T-helper 1 cell treated with Interleukin-12 subunit alpha and Interleukin-12 subunit beta and Interleukin-4 antibody, amounts not matched to agents 30 μg/mL and 1 μg/mL, for 36 hours (primary cell): Measurements from ENCODE around the gene RPN2.

Experiments used
- H3K27ac Mint-ChIP-seq: one replicate; pipeline ENCODE4 v1.8.0; 2021; ENCODE audit warnings: mild to moderate bottlenecking, mixed read lengths
- H3K27me3 Mint-ChIP-seq: one replicate; pipeline ENCODE4 v1.8.0; 2021; ENCODE audit warnings: low read depth, mixed read lengths
- H3K36me3 Mint-ChIP-seq: one replicate; pipeline ENCODE4 v1.8.0; 2021; ENCODE audit warnings: low read depth, mixed read lengths
- H3K4me1 Mint-ChIP-seq: one replicate; pipeline ENCODE4 v1.8.0; 2021; ENCODE audit warnings: low read depth, mixed read lengths
- H3K4me3 Mint-ChIP-seq: one replicate; pipeline ENCODE4 v1.8.0; 2021; ENCODE audit warnings: mild to moderate bottlenecking, moderate library complexity, mixed read lengths
- H3K9me3 Mint-ChIP-seq: one replicate; pipeline ENCODE4 v1.8.0; 2021; ENCODE audit warnings: mixed read lengths

RPN2 gene

GRCh38 chr20:37218976-37219375 lies 39.8 kb downstream of the RPN2 start:
- H3K9me3 Mint-ChIP-seq, result no peaks in the 10 kb centered on the region
- H3K27me3 Mint-ChIP-seq, result no peaks in the 10 kb centered on the region
- no peak overlapping the region for H3K27ac Mint-ChIP-seq
- peaks cover 6% of the 10 kb centered on the region for H3K4me1 Mint-ChIP-seq
- no peak overlapping the region for H3K4me3 Mint-ChIP-seq
- peaks cover 25% of the 10 kb centered on the region for H3K36me3 Mint-ChIP-seq

GRCh38 chr20:37219751-37220668 lies 40.9 kb downstream of the RPN2 start:
- peaks cover 26% of the 10 kb centered on the region for H3K36me3 Mint-ChIP-seq
- H3K27me3 Mint-ChIP-seq, result no peaks in the 10 kb centered on the region
- H3K4me1 Mint-ChIP-seq, result peaks cover 6% of the 10 kb centered on the region
- H3K4me3 Mint-ChIP-seq, result no peak overlapping the region
- no peaks in the 10 kb centered on the region for H3K9me3 Mint-ChIP-seq
- no peak overlapping the region for H3K27ac Mint-ChIP-seq

GRCh38 chr20:37220731-37221130 lies 41.6 kb downstream of the RPN2 start:
- H3K4me3 Mint-ChIP-seq, result no peak overlapping the region
- H3K27ac Mint-ChIP-seq, result no peak overlapping the region

GRCh38 chr20:37222086-37222485 lies 43.0 kb downstream of the RPN2 start:
- Mint-ChIP-seq H3K4me1 (peaks cover 6% of the 10 kb centered on the region), H3K27me3 (no peaks in the 10 kb centered on the region), H3K27ac (no peak overlapping the region), H3K4me3 (no peak overlapping the region), H3K9me3 (no peaks in the 10 kb centered on the region), H3K36me3 (peaks cover 38% of the 10 kb centered on the region)

More at GRCh38 chr20:37220731-37221130, 41.6 kb downstream of the RPN2 start:
- Mint-ChIP-seq H3K9me3 (no peaks in the 10 kb centered on the region), H3K27me3 (no peaks in the 10 kb centered on the region), H3K4me1 (peaks cover 6% of the 10 kb centered on the region), H3K36me3 (peaks cover 29% of the 10 kb centered on the region)

GRCh38 chr20:37223053-37223452 lies 43.9 kb downstream of the RPN2 start:
- Mint-ChIP-seq H3K27me3 (no peaks in the 10 kb centered on the region), H3K4me3 (no peak overlapping the region), H3K4me1 (peaks cover 6% of the 10 kb centered on the region), H3K9me3 (no peaks in the 10 kb centered on the region), H3K36me3 (peaks cover 38% of the 10 kb centered on the region), H3K27ac (peak overlapping the region; percentile 34)

- peaks cover 43% of the 10 kb centered on the region for H3K36me3 Mint-ChIP-seq
Observed at GRCh38 chr20:37225146-37225545, 46.0 kb downstream of the RPN2 start.

DNA sequence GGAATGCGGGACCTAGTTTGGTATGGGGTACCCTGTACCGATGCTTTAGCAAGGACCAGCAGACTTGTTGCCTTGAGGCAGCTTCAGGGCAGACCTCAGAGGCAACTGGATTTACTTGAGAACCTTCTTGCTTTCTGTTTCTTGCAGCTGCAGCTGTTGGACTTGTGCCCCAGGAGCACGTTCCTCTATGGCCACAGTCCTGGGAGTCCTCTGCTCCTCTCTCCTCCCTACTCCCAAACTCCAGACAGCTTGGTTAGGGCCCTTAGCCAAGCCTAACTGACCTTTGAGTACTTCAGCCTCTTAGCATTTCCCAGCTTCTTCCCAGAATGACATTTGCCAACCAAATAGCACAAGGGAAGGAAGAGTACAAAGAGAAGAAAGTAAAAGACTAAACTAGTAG lies 47.8 kb downstream of the RPN2 start:
- Mint-ChIP-seq H3K9me3 (no peaks in the 10 kb centered on the region), H3K27ac (no peak overlapping the region), H3K4me1 (peaks cover 3% of the 10 kb centered on the region), H3K36me3 (peaks cover 56% of the 10 kb centered on the region), H3K4me3 (no peak overlapping the region), H3K27me3 (no peaks in the 10 kb centered on the region)

More at GRCh38 chr20:37225146-37225545, 46.0 kb downstream of the RPN2 start:
- Mint-ChIP-seq H3K4me1 (peaks cover 4% of the 10 kb centered on the region), H3K27ac (no peak overlapping the region), H3K9me3 (no peaks in the 10 kb centered on the region), H3K4me3 (no peak overlapping the region), H3K27me3 (no peaks in the 10 kb centered on the region)

DNA sequence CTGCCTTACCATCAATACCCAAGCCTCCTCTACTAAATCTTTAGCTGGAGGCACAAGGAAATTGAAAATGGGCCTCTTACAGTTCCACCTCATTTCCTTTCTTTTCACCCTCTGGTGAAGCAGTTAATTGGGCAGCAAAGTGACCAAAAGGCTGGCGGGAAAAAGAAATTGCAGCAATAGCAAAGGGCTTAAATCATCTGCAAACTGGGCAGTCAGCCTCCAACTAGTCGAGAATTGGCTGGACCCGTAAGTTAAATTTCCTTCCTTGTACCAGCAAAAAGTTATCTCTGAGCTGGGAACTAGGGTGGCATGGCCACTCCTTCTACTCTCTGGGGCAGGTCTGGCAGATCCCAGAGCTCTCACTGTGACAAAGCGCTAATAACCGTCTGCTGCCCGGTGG lies 49.0 kb downstream of the RPN2 start:
- Mint-ChIP-seq H3K36me3 (peaks cover 64% of the 10 kb centered on the region), H3K4me1 (no peaks in the 10 kb centered on the region), H3K9me3 (no peaks in the 10 kb centered on the region), H3K27me3 (no peaks in the 10 kb centered on the region), H3K4me3 (no peak overlapping the region), H3K27ac (no peak overlapping the region)

- no peaks in the 10 kb centered on the region for H3K27me3 Mint-ChIP-seq
- H3K4me3 Mint-ChIP-seq, result no peak overlapping the region
- no peaks in the 10 kb centered on the region for H3K4me1 Mint-ChIP-seq
- H3K36me3 Mint-ChIP-seq, result peaks cover 61% of the 10 kb centered on the region
- H3K9me3 Mint-ChIP-seq, result no peaks in the 10 kb centered on the region
- H3K27ac Mint-ChIP-seq, result no peak overlapping the region
Observed at GRCh38 chr20:37228656-37229055, 49.5 kb downstream of the RPN2 start.

- Mint-ChIP-seq H3K9me3 (no peaks in the 10 kb centered on the region), H3K36me3 (peaks cover 60% of the 10 kb centered on the region), H3K4me1 (no peaks in the 10 kb centered on the region), H3K27me3 (no peaks in the 10 kb centered on the region), H3K27ac (no peak overlapping the region), H3K4me3 (no peak overlapping the region)
Observed at GRCh38 chr20:37229357-37229756, 50.2 kb downstream of the RPN2 start.

GRCh38 chr20:37230200-37230599 lies 51.1 kb downstream of the RPN2 start:
- Mint-ChIP-seq H3K9me3 (no peaks in the 10 kb centered on the region), H3K36me3 (peaks cover 58% of the 10 kb centered on the region), H3K27me3 (no peaks in the 10 kb centered on the region), H3K4me1 (no peaks in the 10 kb centered on the region), H3K4me3 (no peak overlapping the region), H3K27ac (no peak overlapping the region)

GRCh38 chr20:37231947-37232630 lies 53.0 kb downstream of the RPN2 start:
- no peak overlapping the region for H3K27ac Mint-ChIP-seq

DNA sequence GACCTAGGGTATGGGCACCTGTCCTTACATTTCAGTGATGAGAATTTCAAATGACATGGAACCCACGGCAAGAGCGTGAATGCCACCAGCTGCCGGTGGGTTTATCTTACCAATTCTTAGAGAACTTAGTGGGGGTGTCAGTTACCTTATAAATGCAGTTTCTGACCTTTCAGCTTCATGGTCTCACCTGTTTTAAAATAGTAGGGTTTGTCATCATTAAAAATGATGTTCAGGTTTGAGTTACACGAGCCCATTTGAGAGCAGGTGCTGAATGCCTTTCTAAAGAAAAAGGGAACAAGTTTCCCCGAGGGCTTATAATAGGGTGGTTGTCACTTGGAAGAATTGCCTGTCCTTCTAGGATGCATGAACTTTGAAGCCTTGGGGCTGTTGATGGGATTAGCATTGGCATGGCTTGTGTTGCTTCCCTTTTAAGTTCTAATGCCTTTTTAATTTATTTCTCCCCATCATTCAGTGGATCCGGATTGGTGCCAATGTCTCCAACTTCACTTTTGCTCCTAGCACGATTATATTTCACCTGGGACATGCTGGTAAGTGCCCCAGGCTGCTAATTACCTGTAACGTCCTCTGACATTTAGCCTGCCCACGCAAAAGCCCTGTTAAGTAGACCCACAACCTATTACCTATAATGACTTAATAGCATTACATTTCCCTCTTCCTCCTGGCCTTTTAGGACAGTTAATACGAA lies 54.6 kb downstream of the RPN2 start:
- no peaks in the 10 kb centered on the region for H3K27me3 Mint-ChIP-seq
- H3K36me3 Mint-ChIP-seq, result peaks cover 52% of the 10 kb centered on the region
- no peaks in the 10 kb centered on the region for H3K9me3 Mint-ChIP-seq
- H3K27ac Mint-ChIP-seq, result no peak overlapping the region
- no peaks in the 10 kb centered on the region for H3K4me1 Mint-ChIP-seq
- no peak overlapping the region for H3K4me3 Mint-ChIP-seq

More at GRCh38 chr20:37231947-37232630, 53.0 kb downstream of the RPN2 start:
- no peaks in the 10 kb centered on the region for H3K9me3 Mint-ChIP-seq
- H3K4me1 Mint-ChIP-seq, result no peaks in the 10 kb centered on the region
- H3K4me3 Mint-ChIP-seq, result no peak overlapping the region
- peaks cover 51% of the 10 kb centered on the region for H3K36me3 Mint-ChIP-seq
- H3K27me3 Mint-ChIP-seq, result no peaks in the 10 kb centered on the region

- no peak overlapping the region for H3K27ac Mint-ChIP-seq
- no peaks in the 10 kb centered on the region for H3K27me3 Mint-ChIP-seq
- no peaks in the 10 kb centered on the region for H3K9me3 Mint-ChIP-seq
- H3K36me3 Mint-ChIP-seq, result peaks cover 51% of the 10 kb centered on the region
- no peaks in the 10 kb centered on the region for H3K4me1 Mint-ChIP-seq
- H3K4me3 Mint-ChIP-seq, result no peak overlapping the region
Observed at GRCh38 chr20:37234254-37234581, 55.1 kb downstream of the RPN2 start.
